HG03196 (cell line): ENCODE results near the gene URM1.

Experiments
- ATAC-seq: cut with Tn5 transposase; IDR thresholded peaks from one replicate; pipeline ENCODE4 v1.9.1; 2021; ENCODE audit not compliant: unreplicated experiment

The URM1 gene

GRCh38 chr9:128344931-128345605 lies 26.1 kb upstream of the URM1 start:
- ATAC-seq, result no peak

GRCh38 chr9:128349125-128349524 lies 22.0 kb upstream of the URM1 start:
- no peak for ATAC-seq

- no peak for ATAC-seq
These were observed 21.4 kb upstream of the URM1 start for GRCh38 chr9:128349772-128350171.

- no peak for ATAC-seq
These were observed 15.7 kb upstream of the URM1 start for GRCh38 chr9:128355451-128355850.

- ATAC-seq, result no peak
These were observed 13.1 kb upstream of the URM1 start for GRCh38 chr9:128358090-128358489.

GRCh38 chr9:128358861-128359260 lies 12.3 kb upstream of the URM1 start:
- ATAC-seq, result no peak

- no peak for ATAC-seq
These were observed 10.3 kb upstream of the URM1 start for GRCh38 chr9:128360826-128361225.

- ATAC-seq, result no peak
These were observed 9.7 kb upstream of the URM1 start for GRCh38 chr9:128361296-128361985.

GRCh38 chr9:128361986-128362646 lies 9.1 kb upstream of the URM1 start:
- ATAC-seq, result peak; percentile 63

- ATAC-seq, result no peak
These were observed 8.4 kb upstream of the URM1 start for GRCh38 chr9:128362774-128363173.

GRCh38 chr9:128365525-128365924 lies 5.6 kb upstream of the URM1 start:
- ATAC-seq, result no peak

- ATAC-seq, result no peak
These were observed 2.0 kb upstream of the URM1 start for GRCh38 chr9:128369024-128369706.

- ATAC-seq, result no peak
These were observed 815 bp upstream of the URM1 start for GRCh38 chr9:128370367-128370751.

GRCh38 chr9:128371630-128372117 lies 500 bp downstream of the URM1 start:
- ATAC-seq, result no peak

GRCh38 chr9:128372188-128372641 lies 1.0 kb downstream of the URM1 start:
- no peak for ATAC-seq

- no peak for ATAC-seq
These were observed 1.6 kb downstream of the URM1 start for GRCh38 chr9:128372784-128373183.

GRCh38 chr9:128374221-128374675 lies 3.1 kb downstream of the URM1 start:
- no peak for ATAC-seq

GRCh38 chr9:128375865-128376264 lies 4.7 kb downstream of the URM1 start:
- no peak for ATAC-seq

GRCh38 chr9:128382261-128382660 lies 11.1 kb downstream of the URM1 start:
- no peak for ATAC-seq

- ATAC-seq, result no peak
These were observed 12.0 kb downstream of the URM1 start for GRCh38 chr9:128383007-128383753.

- ATAC-seq, result no peak
These were observed 12.6 kb downstream of the URM1 start for GRCh38 chr9:128383791-128384190.
